SJSA1 (cell line): ENCODE data around the gene ATP5PB. TPM values are rescaled to one million over a fixed set of nuclear protein-coding genes. Genes with fewer than 3 reads are reported as not detected.

ENCODE experiments used
- total RNA-seq: library from RNA; depleted of rRNA; stranded (reverse); fragments of >200 nt; shearing (Covaris generic); gene quantifications from 2 replicates; pipeline ENCODE4 v1.2.3, GENCODE V29; 2014; rRNA removed

ATP5PB gene
- total RNA-seq, 1 experiment from 2014 or later: 432 TPM

Other genes starting within 250 kb of the ATP5PB start
- not detected in 2 replicates for gene DENND2D, start 248.8 kb upstream of the ATP5PB start, total RNA-seq
- gene CHI3L2, start 221.8 kb upstream of the ATP5PB start, total RNA-seq: not detected in 2 replicates
- gene CHIA, start 158.6 kb upstream of the ATP5PB start, total RNA-seq: not detected in 2 replicates
- 0.06 and 0.18 TPM in 2 replicates for gene OVGP1, start 21.7 kb upstream of the ATP5PB start, total RNA-seq
- 47.7 and 50.4 TPM in 2 replicates for gene WDR77, start 208 bp upstream of the ATP5PB start, total RNA-seq
- gene C1orf162, start 24.5 kb downstream of the ATP5PB start, total RNA-seq: not detected in 2 replicates
- not detected in 2 replicates for gene ADORA3, start 54.2 kb downstream of the ATP5PB start, total RNA-seq
- gene TMIGD3, start 54.2 kb downstream of the ATP5PB start, total RNA-seq: not detected in 2 replicates
- gene RAP1A, start 170.3 kb downstream of the ATP5PB start, total RNA-seq: 42.6 and 48.5 TPM in 2 replicates